Psoas muscle (tissue), 8 donors: ENCODE data around the gene CLIP2. TPM values are rescaled to one million over a fixed set of nuclear protein-coding genes. Genes with fewer than 3 reads are reported as not detected.
A peak's percentile ranks its signal among the peaks of the same experiment; 100 is the strongest.

ENCODE experiments used
- ATAC-seq, 4 donors: fragments of 200-7000 bp; cut with Tn5 transposase; one replicate each; pipeline ENCODE4 v1.9.1; 2020; ENCODE audit warnings: moderate library complexity in 3 of 4, mild to moderate bottlenecking in 2 of 4
- DNase-seq, 2 donors: peaks; one replicate each; pipeline ENCODE4 v3.0.0-alpha.2; 2020
- H3K27ac ChIP-seq: fragments of 200-600 bp; one replicate; pipeline ENCODE4 v1.8.0; 2022
- H3K27me3 ChIP-seq, 3 donors: fragments of 200-600 bp in 1 of 3; one replicate each; pipeline versions ENCODE4 v1.6.1 to v1.8.0; 2013 to 2022; ENCODE audit warnings: low read length in 2 of 3, mild to moderate bottlenecking in 2 of 3, moderate library complexity in 1 of 3; ENCODE audit not compliant: insufficient read depth in 3 of 3
- H3K36me3 ChIP-seq, 2 donors: fragments of 200-600 bp in 1 of 2; one replicate each; pipeline versions ENCODE4 v1.6.1 to v1.8.0; 2013 to 2022; ENCODE audit warnings: low read depth in 1 of 2, mild to moderate bottlenecking in 1 of 2, moderate library complexity in 1 of 2; ENCODE audit not compliant: insufficient read depth in 1 of 2
- H3K4me1 ChIP-seq: fragments of 200-600 bp; one replicate; pipeline ENCODE4 v1.8.0; 2022
- H3K4me3 ChIP-seq: fragments of 200-600 bp; one replicate; pipeline ENCODE4 v1.8.0; 2022; ENCODE audit warnings: mild to moderate bottlenecking
- H3K9me3 ChIP-seq: fragments of 200-600 bp; one replicate; pipeline ENCODE4 v1.8.0; 2022
- CTCF ChIP-seq: fragments of 200-600 bp; IDR thresholded peaks from one replicate; pipeline ENCODE4 v1.8.0; 2022; ENCODE audit warnings: antibody characterized with exemption
- WGBS, 3 donors: extraction: QIAGEN DNeasy Blood & Tissue Kit; methylation state at CpG; one replicate each; pipeline versions ENCODE4 v1.1.6 to v1.1.7; 2013; 5-methylcytosine and 5-hydroxymethylcytosine counted together
- intact Hi-C, 2 donors: fragments of 100-400 bp; cut with DNase I; formaldehyde crosslinking; loops; one replicate each; pipeline versions ENCODE4 v1.11.0 to v1.14.2; 2022
- polyA plus RNA-seq, 3 donors: library from polyadenylated mRNA; stranded (reverse); fragments of 200-250 nt; gene quantifications; one replicate each; pipeline ENCODE4 v1.2.3, GENCODE V29; 2013
- total RNA-seq, 4 donors: library from RNA; stranded (reverse); fragmentation: NEBNext Ultra II Directional in 2 of 4; extraction: Animal tissue kit (Norgen Biotek cat#: 25700) in 2 of 4; gene quantifications; one replicate each; pipeline versions ENCODE4 v1.2.1 to v1.2.4, GENCODE V29; 2021 to 2023
- donor health status: healthy with polysubstance abuse.
- donor health status: DM: no; HTN: no; CAD: no; lungs with moderate emphysema.
- donor health status: Bipolar disorder and iron deficiency.
- donor health status: healthy.
- donor health status: DM: yes; HTN: yes; CAD: no.
- donor health status: DM: no; HTN: no; CAD: no.
- donor health status: DM: no; HTN: no; CAD: no.
- donor health status: DM: yes; HTN: yes; CAD: no.

The CLIP2 gene
- total and polyA plus RNA-seq, 7 donors: 1.5 to 4.3 (median 2.2) TPM

- Histone ChIP-seq H3K27me3 (no peaks in the 10 kb centered on the region), H3K4me3 (no peak overlapping the region), H3K4me1 (peaks cover 3% of the 10 kb centered on the region), H3K36me3 (no peaks in the 10 kb centered on the region), H3K9me3 (no peaks in the 10 kb centered on the region), H3K27ac (no peak overlapping the region)
- DNase-seq: no peak
- no peak for TF ChIP-seq CTCF
- intact Hi-C loops: no loop called here
- ATAC-seq: no peak
- 69 to 73% (median 71%) methylated on average over 13 of the region's 13 CpGs for WGBS, 3 donors
Observed at GRCh38 chr7:74267756-74268565, 21.2 kb upstream of the CLIP2 start.

GRCh38 chr7:74269757-74270277 is 19.4 kb upstream of the CLIP2 start:
- no peaks in the 10 kb centered on the region for H3K9me3 ChIP-seq
- H3K4me1 ChIP-seq: peaks cover 3% of the 10 kb centered on the region
- ATAC-seq: peak in 3 of 4 donors; percentile 41 to 69 (median 47)
- no peak overlapping the region for H3K27ac ChIP-seq
- H3K36me3 ChIP-seq: no peaks in the 10 kb centered on the region
- peak in 1 of 2 donors; percentile 66 for DNase-seq
- peak overlapping the region; percentile 71 for H3K4me3 ChIP-seq
- no peak for TF ChIP-seq CTCF
- 0 to 1% (median 0%) methylated on average over 17 of the region's 17 CpGs for WGBS, 3 donors
- H3K27me3 ChIP-seq: no peaks in the 10 kb centered on the region
- intact Hi-C loops: loop anchor here in 1 of 2 donors (2.0 kb wide), 1 partner anchor 19 kb away; the partner anchor contains the start of gene CLIP2

GRCh38 chr7:74271742-74272141 is 17.5 kb upstream of the CLIP2 start:
- Histone ChIP-seq H3K36me3 (no peaks in the 10 kb centered on the region), H3K4me1 (peaks cover 3% of the 10 kb centered on the region), H3K4me3 (no peak overlapping the region), H3K27me3 (no peaks in the 10 kb centered on the region), H3K9me3 (no peaks in the 10 kb centered on the region), H3K27ac (peak overlapping the region; percentile 71)
- ATAC-seq (no peak), DNase-seq (no peak)
- intact Hi-C loops: loop anchor here in 1 of 2 donors (2.0 kb wide), 1 partner anchor 17 kb away; the partner anchor contains the start of gene CLIP2
- 66 to 85% (median 72%) methylated on average over 6 of the region's 6 CpGs for WGBS, 3 donors
- TF ChIP-seq CTCF: no peak

GRCh38 chr7:74272305-74273038 is 16.7 kb upstream of the CLIP2 start:
- Histone ChIP-seq H3K27ac (peak overlapping the region; percentile 71), H3K4me1 (peaks cover 3% of the 10 kb centered on the region), H3K27me3 (no peaks in the 10 kb centered on the region), H3K36me3 (no peaks in the 10 kb centered on the region), H3K4me3 (no peak overlapping the region), H3K9me3 (no peaks in the 10 kb centered on the region)
- DNase-seq: peak; percentile 77 to 84
- TF ChIP-seq CTCF: no peak
- peak; percentile 56 to 71 (median 64) for ATAC-seq
- 33 to 43% (median 35%) methylated on average over 10 of the region's 10 CpGs for WGBS, 3 donors
- intact Hi-C loops: no loop called here
